ENCODE results near the gene RNF151.

The RNF151 gene

GRCh38 chr16:1966460-1966859, at the start of gene RNF151:
RNF151 (plus strand) TSS chr16:1966856; CDS start chr16:1966882, 26 bp downstream.
- Histone ChIP-seq H3K79me2 (ENCODE audit: insufficient read depth, low read length) (peaks cover 43% of the 10 kb centered on the region), H3K4me3 (ENCODE audit: low read length, poor library complexity, severe bottlenecking) (peak within 1 kb of the TSS; percentile 85)
- no peak for TF ChIP-seq EZH2phosphoT487 (IDR thresholded peaks at IDR 0.05; ENCODE audit: borderline replicate concordance)
- no peak for TF ChIP-seq CTCF (conservative IDR thresholded peaks at IDR 0.05; ENCODE audit: low read length)

GRCh38 chr16:1917056-1917664, 49.5 kb upstream of the RNF151 start:
- H3K36me3 ChIP-seq (ENCODE audit: insufficient read depth, low read length) = no peaks in the 10 kb centered on the region
- H4K20me1 ChIP-seq (ENCODE audit: insufficient read depth, low read length, poor library complexity, severe bottlenecking) = no peaks in the 10 kb centered on the region
- H3K27me3 ChIP-seq (ENCODE audit: insufficient read depth, low read length, poor library complexity, severe bottlenecking) = no peaks in the 10 kb centered on the region
- H3K79me2 ChIP-seq (ENCODE audit: insufficient read depth, low read length) = no peaks in the 10 kb centered on the region
- H3K9ac ChIP-seq (ENCODE audit: low read depth, low read length, poor library complexity, severe bottlenecking) = no peak overlapping the region
- no peak overlapping the region for H2AFZ ChIP-seq (ENCODE audit: low read length)
- H3K9me2 ChIP-seq (replicated peaks; ENCODE audit: low read depth, low read length) = no peaks in the 10 kb centered on the region
- TF ChIP-seq EZH2phosphoT487 (IDR thresholded peaks at IDR 0.05; ENCODE audit: borderline replicate concordance) (no peak), CTCF (conservative IDR thresholded peaks at IDR 0.05; ENCODE audit: low read length) (no peak)
- H3K9me3 ChIP-seq (ENCODE audit: insufficient read depth, low read depth, low read length) = no peaks in the 10 kb centered on the region
- no peak overlapping the region for H3K4me2 ChIP-seq (ENCODE audit: low read depth, low read length, poor library complexity, severe bottlenecking)
- no peaks in the 10 kb centered on the region for H3F3A ChIP-seq (ENCODE audit: low read depth)
- H3K4me3 ChIP-seq (ENCODE audit: low read length, poor library complexity, severe bottlenecking) = no peak overlapping the region
- no peaks in the 10 kb centered on the region for H3K4me1 ChIP-seq (ENCODE audit: insufficient read depth, low read length, poor library complexity, severe bottlenecking)

More at GRCh38 chr16:1966460-1966859, at the start of gene RNF151:
- H3K27me3 ChIP-seq (ENCODE audit: insufficient read depth, low read length, poor library complexity, severe bottlenecking) = peaks cover 9% of the 10 kb centered on the region
- peak within 1 kb of the TSS; percentile 93 for H3K9ac ChIP-seq (ENCODE audit: low read depth, low read length, poor library complexity, severe bottlenecking)
- H3K36me3 ChIP-seq (ENCODE audit: insufficient read depth, low read length) = peaks cover 16% of the 10 kb centered on the region; the same call in 1 of the 2 replicates
- H4K20me1 ChIP-seq (ENCODE audit: insufficient read depth, low read length, poor library complexity, severe bottlenecking) = peaks cover 24% of the 10 kb centered on the region
- no peaks in the 10 kb centered on the region for H3K9me3 ChIP-seq (ENCODE audit: insufficient read depth, low read depth, low read length)
- H3K9me2 ChIP-seq (replicated peaks; ENCODE audit: low read depth, low read length) = no peaks in the 10 kb centered on the region
- H3K4me1 ChIP-seq (ENCODE audit: insufficient read depth, low read length, poor library complexity, severe bottlenecking) = peaks cover 6% of the 10 kb centered on the region
- H3K4me2 ChIP-seq (ENCODE audit: low read depth, low read length, poor library complexity, severe bottlenecking) = peak within 1 kb of the TSS; percentile 79
- no peak within 1 kb of the TSS for H2AFZ ChIP-seq (ENCODE audit: low read length)
- peaks cover 3% of the 10 kb centered on the region; the same call in 1 of the 2 replicates for H3F3A ChIP-seq (ENCODE audit: low read depth)

- no peaks in the 10 kb centered on the region for H3K9me2 ChIP-seq (replicated peaks; ENCODE audit: low read depth, low read length)
- no peaks in the 10 kb centered on the region for H3F3A ChIP-seq (ENCODE audit: low read depth)
- H3K79me2 ChIP-seq (ENCODE audit: insufficient read depth, low read length) = no peaks in the 10 kb centered on the region
- H4K20me1 ChIP-seq (ENCODE audit: insufficient read depth, low read length, poor library complexity, severe bottlenecking) = no peaks in the 10 kb centered on the region
- no peaks in the 10 kb centered on the region for H3K27me3 ChIP-seq (ENCODE audit: insufficient read depth, low read length, poor library complexity, severe bottlenecking)
- H3K4me1 ChIP-seq (ENCODE audit: insufficient read depth, low read length, poor library complexity, severe bottlenecking) = no peaks in the 10 kb centered on the region
- H3K4me3 ChIP-seq (ENCODE audit: low read length, poor library complexity, severe bottlenecking) = no peak overlapping the region
- H2AFZ ChIP-seq (ENCODE audit: low read length) = no peak overlapping the region
- no peaks in the 10 kb centered on the region for H3K9me3 ChIP-seq (ENCODE audit: insufficient read depth, low read depth, low read length)
- no peak overlapping the region for H3K9ac ChIP-seq (ENCODE audit: low read depth, low read length, poor library complexity, severe bottlenecking)
- no peak for TF ChIP-seq EZH2phosphoT487 (IDR thresholded peaks at IDR 0.05; ENCODE audit: borderline replicate concordance)
- no peak for TF ChIP-seq CTCF (conservative IDR thresholded peaks at IDR 0.05; ENCODE audit: low read length)
- H3K4me2 ChIP-seq (ENCODE audit: low read depth, low read length, poor library complexity, severe bottlenecking) = no peak overlapping the region
- H3K36me3 ChIP-seq (ENCODE audit: insufficient read depth, low read length) = no peaks in the 10 kb centered on the region
These were observed 48.8 kb upstream of the RNF151 start for GRCh38 chr16:1917665-1918350.
